Measurements from ENCODE around the gene TSC22D1.
"Not testable (repeated sequence)": the region's sequence is repeated elsewhere in the genome, so short reads cannot be mapped to it uniquely, and the experiment has no call there.

The TSC22D1 gene

GRCh38 chr13:44578067-44578400 lies 1.9 kb upstream of the TSC22D1 start:
- peak overlapping the region; percentile 73 for H3K4me3 ChIP-seq (ENCODE audit: low read length)
- no peak for TF ChIP-seq ZNF274 (IDR thresholded peaks at IDR 0.05; ENCODE audit: low read depth, low read length)

DNA sequence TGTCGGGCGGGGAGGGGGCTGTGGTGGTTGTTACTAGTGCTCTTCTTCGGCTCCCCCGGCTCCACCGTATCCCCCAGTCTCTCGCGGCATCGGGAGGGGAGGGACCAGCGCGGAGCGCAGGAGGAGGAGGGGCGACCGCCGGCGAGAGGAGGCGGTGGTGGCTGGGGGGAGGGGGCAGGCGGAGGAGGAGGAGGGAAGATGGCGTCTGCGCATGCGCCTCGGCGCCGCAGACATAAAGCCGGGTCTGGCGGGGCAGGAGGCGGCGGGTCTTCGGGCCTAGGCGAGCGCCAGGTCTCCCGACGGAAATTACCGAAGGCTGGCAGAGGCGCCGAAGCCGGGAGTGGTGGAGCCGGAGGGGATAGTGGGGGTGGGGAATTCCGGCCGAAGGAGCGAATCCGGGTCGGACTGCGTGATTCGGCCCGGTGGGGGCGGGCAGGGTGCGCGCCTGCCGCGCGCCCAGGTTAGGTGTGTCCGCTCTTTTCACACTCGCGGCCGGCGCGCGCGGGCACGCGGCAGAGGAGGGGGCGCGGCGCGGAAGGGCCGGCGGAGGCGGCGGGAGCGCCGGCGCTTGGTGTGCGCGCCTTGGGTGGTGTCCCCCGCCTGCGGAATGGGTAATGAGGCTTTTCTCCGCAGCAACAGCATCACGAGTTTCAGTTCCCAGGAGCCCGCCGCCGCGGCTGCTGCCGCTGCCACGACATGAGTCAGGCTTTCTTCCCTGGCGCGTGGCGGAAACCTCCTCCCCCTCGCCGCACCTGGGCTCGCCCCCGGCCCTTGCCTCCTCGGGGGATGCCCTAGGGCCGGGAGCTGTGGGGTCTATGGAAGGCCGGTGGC lies 1.3 kb upstream of the TSC22D1 start:
- H3K4me3 ChIP-seq (ENCODE audit: low read length) = peak overlapping the region; percentile 73

GRCh38 chr13:44576351-44577235 lies 463 bp upstream of the TSC22D1 start:
- TF ChIP-seq ZNF274 (IDR thresholded peaks at IDR 0.05; ENCODE audit: low read depth, low read length) = no peak
- peak overlapping the region; percentile 73 for H3K4me3 ChIP-seq (ENCODE audit: low read length)

More for the DNA sequence above, 1.3 kb upstream of the TSC22D1 start:
- no peak for TF ChIP-seq ZNF274 (IDR thresholded peaks at IDR 0.05; ENCODE audit: low read depth, low read length)

DNA sequence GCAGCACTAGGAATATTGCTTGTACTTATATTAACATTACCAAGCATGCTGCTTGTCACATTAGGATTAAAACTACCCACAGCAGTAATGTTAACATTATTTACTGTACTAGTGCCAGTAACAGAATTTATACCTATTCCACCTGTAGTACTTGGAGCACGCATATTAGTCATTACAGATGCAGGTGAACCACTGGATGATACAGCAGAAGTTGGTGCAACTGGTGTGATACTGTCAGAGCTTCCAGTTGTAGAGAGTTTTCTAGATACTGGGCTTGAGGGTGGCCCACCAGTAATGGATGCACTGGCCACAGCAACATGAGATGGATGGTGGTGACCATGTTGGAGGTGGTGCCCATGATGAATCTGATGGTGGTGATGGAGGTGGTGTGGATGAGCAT lies 1.1 kb downstream of the TSC22D1 start:
- peak overlapping the region; percentile 73; the same call in 1 of the 2 replicates for H3K4me3 ChIP-seq (ENCODE audit: low read length)
- no peak for TF ChIP-seq ZNF274 (IDR thresholded peaks at IDR 0.05; ENCODE audit: low read depth, low read length)

GRCh38 chr13:44574466-44574855 lies 1.7 kb downstream of the TSC22D1 start:
- H3K4me3 ChIP-seq (ENCODE audit: low read length) = no peak overlapping the region
- TF ChIP-seq ZNF274 (IDR thresholded peaks at IDR 0.05; ENCODE audit: low read depth, low read length) = no peak

GRCh38 chr13:44573790-44574465 lies 2.2 kb downstream of the TSC22D1 start:
- H3K4me3 ChIP-seq (ENCODE audit: low read length) = no peak overlapping the region
- TF ChIP-seq ZNF274 (IDR thresholded peaks at IDR 0.05; ENCODE audit: low read depth, low read length) = no peak

DNA sequence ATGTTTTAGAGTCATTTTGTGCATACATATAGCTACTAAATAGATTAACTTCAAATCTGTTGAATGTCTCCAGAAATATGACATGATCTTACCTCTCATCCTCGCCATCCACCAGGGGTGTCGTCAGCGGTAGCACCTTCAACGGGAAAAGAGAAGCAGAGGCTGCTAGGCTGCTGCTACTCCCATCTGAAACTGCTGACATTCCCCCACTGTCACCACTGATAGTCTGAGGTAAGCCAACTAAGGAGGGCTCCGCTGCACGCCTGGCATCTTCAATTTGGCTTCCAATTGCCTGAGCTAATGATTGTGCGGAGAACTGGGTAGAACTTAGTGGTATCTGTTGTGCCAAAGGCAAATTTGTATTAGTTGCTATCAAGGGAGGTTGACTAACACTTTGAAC lies 3.1 kb downstream of the TSC22D1 start:
- no peak overlapping the region for H3K4me3 ChIP-seq (ENCODE audit: low read length)
- TF ChIP-seq ZNF274 (IDR thresholded peaks at IDR 0.05; ENCODE audit: low read depth, low read length) = no peak

- no peak overlapping the region for H3K4me3 ChIP-seq (ENCODE audit: low read length)
- no peak for TF ChIP-seq ZNF274 (IDR thresholded peaks at IDR 0.05; ENCODE audit: low read depth, low read length)
Observed at GRCh38 chr13:44566601-44567000, 9.5 kb downstream of the TSC22D1 start.

- TF ChIP-seq ZNF274 (IDR thresholded peaks at IDR 0.05; ENCODE audit: low read depth, low read length) = no peak
- H3K4me3 ChIP-seq (ENCODE audit: low read length) = no peak overlapping the region
Observed at GRCh38 chr13:44565881-44566280, 10.2 kb downstream of the TSC22D1 start.

- H3K4me3 ChIP-seq (ENCODE audit: low read length) = no peak overlapping the region
- no peak for TF ChIP-seq ZNF274 (IDR thresholded peaks at IDR 0.05; ENCODE audit: low read depth, low read length)
Observed at GRCh38 chr13:44564936-44565335, 11.2 kb downstream of the TSC22D1 start.

- H3K4me3 ChIP-seq (ENCODE audit: low read length) = not testable (repeated sequence)
Observed at GRCh38 chr13:44562853-44563252, 13.3 kb downstream of the TSC22D1 start.

- TF ChIP-seq ZNF274 (IDR thresholded peaks at IDR 0.05; ENCODE audit: low read depth, low read length) = no peak
Observed at GRCh38 chr13:44561351-44561750, 14.8 kb downstream of the TSC22D1 start.

GRCh38 chr13:44557986-44558385 lies 18.1 kb downstream of the TSC22D1 start:
- no peak for TF ChIP-seq ZNF274 (IDR thresholded peaks at IDR 0.05; ENCODE audit: low read depth, low read length)

More at GRCh38 chr13:44561351-44561750, 14.8 kb downstream of the TSC22D1 start:
- H3K4me3 ChIP-seq (ENCODE audit: low read length) = no peak overlapping the region

GRCh38 chr13:44555207-44555606 lies 20.9 kb downstream of the TSC22D1 start:
- no peak overlapping the region for H3K4me3 ChIP-seq (ENCODE audit: low read length)
- no peak for TF ChIP-seq ZNF274 (IDR thresholded peaks at IDR 0.05; ENCODE audit: low read depth, low read length)

More at GRCh38 chr13:44557986-44558385, 18.1 kb downstream of the TSC22D1 start:
- H3K4me3 ChIP-seq (ENCODE audit: low read length) = no peak overlapping the region
